CD4-positive, CD25-positive, alpha-beta regulatory T cell (primary cell): ENCODE results near the gene MORC1. TPM values are rescaled to one million over a fixed set of nuclear protein-coding genes. Genes with fewer than 3 reads are reported as not detected.

Experiments
- ATAC-seq, 2 donors: fragments of 150-1000 bp; cut with Tn5 transposase; one replicate each; pipeline ENCODE4 v1.10.0; 2021; ENCODE audit warnings: low read depth in 2 of 2, moderate number of reproducible peaks in 2 of 2, moderate library complexity in 1 of 2
- DNase-seq, 3 donors: peaks; one replicate each; pipeline versions ENCODE4 v3.0.0 to v3.0.0-alpha.2; 2012 to 2022; ENCODE audit warnings: mixed read lengths in 1 of 3
- H3K27ac ChIP-seq: one replicate; pipeline ENCODE4 v1.7.0; 2013; ENCODE audit warnings: mild to moderate bottlenecking, low read length; ENCODE audit not compliant: insufficient read depth, poor library complexity, severe bottlenecking
- H3K27me3 ChIP-seq: one replicate; pipeline ENCODE4 v1.7.0; 2013; ENCODE audit warnings: low read length; ENCODE audit not compliant: control insufficient read depth, insufficient read depth
- H3K36me3 ChIP-seq: one replicate; pipeline ENCODE4 v1.7.0; 2013; ENCODE audit warnings: mild to moderate bottlenecking, low read length, moderate library complexity; ENCODE audit not compliant: control insufficient read depth, insufficient read depth
- H3K4me1 ChIP-seq: 2 replicates; pipeline ENCODE4 v1.7.0; 2013; ENCODE audit warnings: mild to moderate bottlenecking, low read length; ENCODE audit not compliant: insufficient read depth, control insufficient read depth, poor library complexity, severe bottlenecking
- H3K4me3 ChIP-seq: one replicate; pipeline ENCODE4 v1.7.0; 2013; ENCODE audit warnings: low read depth, mild to moderate bottlenecking, low read length, moderate library complexity
- H3K9me3 ChIP-seq, 2 experiments: 1 replicate in 1 of 2; 2 replicates in 1 of 2; pipeline ENCODE4 v1.7.0; 2013; ENCODE audit warnings: low read length in 2 of 2, mild to moderate bottlenecking in 1 of 2, moderate library complexity in 1 of 2; ENCODE audit not compliant: control insufficient read depth in 2 of 2
- H3K27ac Mint-ChIP-seq, 3 donors: one replicate each; pipeline ENCODE4 v1.8.0; 2020 to 2022; ENCODE audit warnings: mild to moderate bottlenecking in 3 of 3, mixed read lengths in 3 of 3, moderate library complexity in 2 of 3
- H3K27me3 Mint-ChIP-seq: one replicate; pipeline ENCODE4 v1.8.0; 2022; ENCODE audit warnings: mild to moderate bottlenecking, mixed read lengths
- H3K36me3 Mint-ChIP-seq: one replicate; pipeline ENCODE4 v1.8.0; 2020; ENCODE audit warnings: mixed read lengths
- H3K4me1 Mint-ChIP-seq, 4 donors: one replicate each; pipeline ENCODE4 v1.8.0; 2020 to 2022; ENCODE audit warnings: mixed read lengths in 4 of 4, mild to moderate bottlenecking in 1 of 4
- H3K4me3 Mint-ChIP-seq, 4 donors: one replicate each; pipeline ENCODE4 v1.8.0; 2020 to 2022; ENCODE audit warnings: mild to moderate bottlenecking in 4 of 4, mixed read lengths in 4 of 4, moderate library complexity in 3 of 4
- H3K9me3 Mint-ChIP-seq, 7 donors: one replicate each; pipeline ENCODE4 v1.8.0; 2020 to 2022; ENCODE audit warnings: mixed read lengths in 7 of 7, mild to moderate bottlenecking in 3 of 7, moderate library complexity in 2 of 7
- polyA plus RNA-seq, 4 donors: library from polyadenylated mRNA; unstranded; fragments of 300-500 nt; fragmentation: Illumina TruSeq; gene quantifications; one replicate each; pipeline ENCODE4 v1.2.3, GENCODE V29; 2021
- total RNA-seq: library from RNA; stranded (reverse); gene quantifications from one replicate; pipeline ENCODE4 v1.2.3, GENCODE V29; 2022

MORC1 gene
- total and polyA plus RNA-seq, 5 donors from 2014 or later, result 0.12 TPM; not detected in 4

- Mint-ChIP-seq H3K4me3 (no peak overlapping the region), H3K27ac (no peak overlapping the region), H3K36me3 (no peaks in the 10 kb centered on the region), H3K27me3 (peaks cover 4% of the 10 kb centered on the region), H3K4me1 (no peaks in the 10 kb centered on the region), H3K9me3 (peaks cover 0 to 11% (median 3%) of the 10 kb centered on the region in 7 donors)
- Histone ChIP-seq H3K4me1 (no peaks in the 10 kb centered on the region), H3K36me3 (no peaks in the 10 kb centered on the region), H3K27me3 (no peaks in the 10 kb centered on the region), H3K27ac (no peak overlapping the region), H3K9me3 (no peaks in the 10 kb centered on the region), H3K4me3 (no peak overlapping the region)
- ATAC-seq (no peak), DNase-seq (no peak)
Observed at GRCh38 chr3:109122690-109123089, 4.8 kb upstream of the MORC1 start.

GRCh38 chr3:109118584-109118983 is 650 bp upstream of the MORC1 start:
- no peaks in the 10 kb centered on the region for H3K27me3 ChIP-seq
- Mint-ChIP-seq H3K9me3 (peaks cover 0 to 11% (median 0%) of the 10 kb centered on the region in 7 donors), H3K4me3 (no peak overlapping the region), H3K27ac (no peak overlapping the region), H3K36me3 (no peaks in the 10 kb centered on the region), H3K4me1 (no peaks in the 10 kb centered on the region), H3K27me3 (peaks cover 13% of the 10 kb centered on the region)
- ATAC-seq, result no peak
- H3K9me3 ChIP-seq, result no peaks in the 10 kb centered on the region
- no peak overlapping the region for H3K4me3 ChIP-seq
- no peaks in the 10 kb centered on the region for H3K4me1 ChIP-seq
- H3K36me3 ChIP-seq, result no peaks in the 10 kb centered on the region
- no peak overlapping the region for H3K27ac ChIP-seq
- DNase-seq, result no peak

DNA sequence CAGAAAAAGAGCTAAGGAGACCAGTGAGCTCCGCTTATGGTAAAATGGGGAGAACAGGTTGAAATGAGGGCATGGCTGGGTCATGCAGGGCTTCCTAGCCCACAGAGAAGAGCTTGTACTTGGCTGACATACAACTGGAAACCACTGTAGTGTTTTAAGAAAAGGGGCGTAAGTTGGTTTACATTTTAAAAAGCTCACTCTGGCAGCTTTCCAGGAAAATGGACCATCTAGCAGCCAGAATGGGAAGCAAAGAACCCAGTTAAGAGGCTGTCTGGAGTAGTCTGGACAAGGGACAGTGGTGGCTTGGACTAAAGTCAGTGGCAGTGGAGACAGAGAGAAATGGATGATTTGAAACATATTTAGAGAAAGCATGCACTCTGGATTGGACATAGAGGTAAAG is 1.9 kb downstream of the MORC1 start:
- Mint-ChIP-seq H3K9me3 (peaks cover 0 to 4% (median 0%) of the 10 kb centered on the region in 7 donors), H3K27me3 (peaks cover 16% of the 10 kb centered on the region), H3K36me3 (no peaks in the 10 kb centered on the region), H3K27ac (no peak overlapping the region), H3K4me3 (no peak overlapping the region), H3K4me1 (no peaks in the 10 kb centered on the region)
- ATAC-seq (no peak), DNase-seq (no peak)
- Histone ChIP-seq H3K4me1 (no peaks in the 10 kb centered on the region), H3K36me3 (no peaks in the 10 kb centered on the region), H3K9me3 (no peaks in the 10 kb centered on the region), H3K4me3 (no peak overlapping the region), H3K27ac (no peak overlapping the region), H3K27me3 (no peaks in the 10 kb centered on the region)

GRCh38 chr3:109115451-109115850 is 2.5 kb downstream of the MORC1 start:
- Histone ChIP-seq H3K4me3 (no peak overlapping the region), H3K27ac (no peak overlapping the region), H3K36me3 (no peaks in the 10 kb centered on the region), H3K27me3 (no peaks in the 10 kb centered on the region), H3K4me1 (no peaks in the 10 kb centered on the region), H3K9me3 (no peaks in the 10 kb centered on the region)
- H3K4me1 Mint-ChIP-seq, result no peaks in the 10 kb centered on the region
- no peak overlapping the region for H3K4me3 Mint-ChIP-seq
- peaks cover 0 to 4% (median 0%) of the 10 kb centered on the region in 7 donors for H3K9me3 Mint-ChIP-seq
- no peaks in the 10 kb centered on the region for H3K36me3 Mint-ChIP-seq
- DNase-seq (no peak), ATAC-seq (no peak)
- peaks cover 16% of the 10 kb centered on the region for H3K27me3 Mint-ChIP-seq
- no peak overlapping the region for H3K27ac Mint-ChIP-seq

DNA sequence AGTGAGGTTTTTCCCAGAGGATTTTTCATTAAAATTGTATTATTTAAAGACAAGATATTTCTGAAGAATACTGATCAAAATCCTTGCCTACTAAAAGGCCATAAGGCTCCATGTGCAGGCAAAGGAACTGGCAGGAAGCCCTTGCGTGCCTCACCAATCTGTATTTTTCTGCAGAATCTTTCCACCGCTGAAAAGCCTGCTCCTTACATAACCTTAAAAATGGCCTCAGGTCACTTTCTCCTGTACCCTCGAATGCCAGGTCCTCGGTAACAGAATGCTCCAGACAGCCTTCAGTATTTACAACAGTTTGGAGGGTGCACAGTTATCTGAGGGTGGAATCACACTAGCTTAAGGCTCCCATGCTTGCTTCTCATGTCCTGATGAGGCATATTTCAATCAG is 3.2 kb downstream of the MORC1 start:
- peaks cover 16% of the 10 kb centered on the region for H3K27me3 Mint-ChIP-seq
- no peak overlapping the region for H3K4me3 ChIP-seq
- ATAC-seq (no peak), DNase-seq (no peak)
- H3K27ac Mint-ChIP-seq, result no peak overlapping the region
- no peak overlapping the region for H3K27ac ChIP-seq
- no peaks in the 10 kb centered on the region for H3K27me3 ChIP-seq
- peaks cover 0 to 4% (median 0%) of the 10 kb centered on the region in 7 donors for H3K9me3 Mint-ChIP-seq
- no peaks in the 10 kb centered on the region for H3K36me3 ChIP-seq
- no peak overlapping the region for H3K4me3 Mint-ChIP-seq
- no peaks in the 10 kb centered on the region for H3K4me1 Mint-ChIP-seq
- H3K4me1 ChIP-seq, result no peaks in the 10 kb centered on the region
- no peaks in the 10 kb centered on the region for H3K36me3 Mint-ChIP-seq
- no peaks in the 10 kb centered on the region for H3K9me3 ChIP-seq

DNA sequence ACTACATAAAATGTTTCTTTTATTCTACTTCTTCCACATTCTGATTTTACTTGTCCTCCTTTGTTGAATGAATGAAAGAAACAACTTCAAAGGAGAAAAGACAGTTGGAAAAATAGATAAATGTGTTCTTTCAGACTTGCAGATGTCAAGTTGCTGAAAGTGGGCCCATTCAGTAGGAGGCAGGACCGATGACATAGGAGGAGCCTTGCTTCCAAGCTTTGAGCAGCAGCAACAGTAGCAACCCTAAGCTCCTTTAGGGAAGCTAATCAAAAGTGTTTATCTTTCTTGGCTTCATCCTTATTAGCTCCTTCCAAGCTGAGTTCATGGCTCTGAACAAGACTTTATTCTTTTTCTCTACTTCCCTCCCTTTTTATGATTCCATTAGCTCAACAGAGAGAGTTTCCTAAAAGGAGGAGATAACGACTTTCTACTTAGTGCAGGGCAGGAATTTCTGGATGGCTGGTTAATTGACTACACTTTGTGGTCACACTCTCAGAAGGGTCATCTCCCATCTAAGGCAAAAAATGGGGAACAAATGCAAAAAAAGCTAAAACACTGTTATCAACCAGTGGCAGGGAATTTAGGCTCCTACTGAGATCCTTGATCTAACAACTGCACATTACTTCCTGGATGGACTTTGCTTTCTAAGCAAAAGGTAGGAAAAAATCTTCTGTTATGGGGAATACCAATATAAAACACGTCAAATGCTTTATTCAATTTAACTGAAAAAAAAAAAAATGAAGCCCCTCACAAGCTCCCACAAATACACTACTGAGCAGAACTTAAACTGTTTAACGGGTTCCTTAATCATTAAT is 4.8 kb downstream of the MORC1 start:
- Mint-ChIP-seq H3K4me1 (no peaks in the 10 kb centered on the region), H3K9me3 (peaks cover 0 to 2% (median 0%) of the 10 kb centered on the region in 7 donors), H3K27ac (no peak overlapping the region), H3K27me3 (peaks cover 16% of the 10 kb centered on the region), H3K4me3 (no peak overlapping the region), H3K36me3 (no peaks in the 10 kb centered on the region)
- ATAC-seq (no peak), DNase-seq (no peak)
- Histone ChIP-seq H3K9me3 (no peaks in the 10 kb centered on the region), H3K27me3 (no peaks in the 10 kb centered on the region), H3K27ac (no peak overlapping the region), H3K4me3 (no peak overlapping the region), H3K4me1 (no peaks in the 10 kb centered on the region), H3K36me3 (no peaks in the 10 kb centered on the region)

GRCh38 chr3:109109574-109109973 is 8.4 kb downstream of the MORC1 start:
- Histone ChIP-seq H3K9me3 (no peaks in the 10 kb centered on the region), H3K27ac (no peak overlapping the region), H3K27me3 (no peaks in the 10 kb centered on the region), H3K36me3 (no peaks in the 10 kb centered on the region), H3K4me1 (no peaks in the 10 kb centered on the region), H3K4me3 (no peak overlapping the region)
- Mint-ChIP-seq H3K9me3 (peaks cover 0 to 5% (median 0%) of the 10 kb centered on the region in 7 donors), H3K27ac (no peak overlapping the region), H3K4me1 (no peaks in the 10 kb centered on the region), H3K27me3 (peaks cover 9% of the 10 kb centered on the region), H3K4me3 (no peak overlapping the region), H3K36me3 (no peaks in the 10 kb centered on the region)
- ATAC-seq (no peak), DNase-seq (no peak)

DNA sequence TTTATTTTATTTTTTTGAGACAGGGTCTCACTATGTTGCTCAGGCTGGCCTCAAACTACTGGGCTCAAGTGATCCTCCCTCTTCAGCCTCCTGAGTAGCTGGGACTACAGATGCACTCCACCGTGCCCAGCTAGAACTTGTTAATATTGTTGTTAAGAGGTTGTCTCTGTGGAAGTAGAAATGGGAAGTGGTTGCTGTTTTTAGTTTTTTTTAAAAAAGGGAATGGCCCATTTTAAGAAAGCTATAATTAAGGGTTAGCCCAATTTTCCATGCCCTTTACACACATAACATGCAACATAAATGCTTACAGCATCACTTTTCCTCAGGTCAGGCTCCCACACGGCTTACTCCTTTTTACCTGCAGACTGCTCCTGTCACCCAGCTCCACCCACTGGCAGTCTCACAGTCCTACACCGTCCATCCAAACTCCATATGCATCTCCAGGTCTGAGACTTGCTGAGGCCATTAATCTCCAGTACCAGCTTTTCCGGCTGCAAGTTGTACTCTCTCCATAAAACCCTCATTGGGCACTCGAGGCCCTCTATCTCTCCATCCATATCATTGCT is 19.8 kb downstream of the MORC1 start:
- Mint-ChIP-seq H3K9me3 (no peaks in the 10 kb centered on the region), H3K27ac (no peak overlapping the region)

More for the DNA sequence above, 19.8 kb downstream of the MORC1 start:
- Mint-ChIP-seq H3K36me3 (no peaks in the 10 kb centered on the region), H3K4me3 (no peak overlapping the region), H3K4me1 (no peaks in the 10 kb centered on the region), H3K27me3 (peaks cover 12% of the 10 kb centered on the region)
- H3K27me3 ChIP-seq, result peaks cover 4% of the 10 kb centered on the region
- no peaks in the 10 kb centered on the region for H3K9me3 ChIP-seq
- no peak overlapping the region for H3K4me3 ChIP-seq
- H3K4me1 ChIP-seq, result no peaks in the 10 kb centered on the region
- no peak for DNase-seq
- ATAC-seq, result peak in 1 of 2 donors; percentile 21
- no peaks in the 10 kb centered on the region for H3K36me3 ChIP-seq
- H3K27ac ChIP-seq, result no peak overlapping the region
